Measurements from ENCODE around the gene MRPL23.

The MRPL23 gene

GRCh38 chr11:1916132-1916985 lies 30.8 kb upstream of the MRPL23 start:
- Mint-ChIP-seq H3K27me3 (ENCODE audit: low read depth) (no peaks in the 10 kb centered on the region), H3K36me3 (ENCODE audit: low read depth) (peaks cover 11% of the 10 kb centered on the region), H3K9me3 (no peaks in the 10 kb centered on the region), H3K27ac (peak overlapping the region in 2 of 3 experiments; percentile 75 to 88), H3K4me1 (peaks cover 44% of the 10 kb centered on the region), H3K4me3 (no peak overlapping the region)
- no peak for TF ChIP-seq CTCF (IDR thresholded peaks at IDR 0.05; ENCODE audit: unreplicated experiment in 3 of 3)

- Mint-ChIP-seq H3K9me3 (no peaks in the 10 kb centered on the region), H3K4me3 (no peak overlapping the region), H3K36me3 (ENCODE audit: low read depth) (peaks cover 11% of the 10 kb centered on the region), H3K27me3 (ENCODE audit: low read depth) (no peaks in the 10 kb centered on the region), H3K27ac (peak overlapping the region in 2 of 3 experiments; percentile 66 to 75), H3K4me1 (peaks cover 50% of the 10 kb centered on the region)
- TF ChIP-seq CTCF (IDR thresholded peaks at IDR 0.05; ENCODE audit: unreplicated experiment in 3 of 3) = no peak
Measured at GRCh38 chr11:1916986-1917522, 30.1 kb upstream of the MRPL23 start.

GRCh38 chr11:1917523-1918435 lies 29.4 kb upstream of the MRPL23 start:
- Mint-ChIP-seq H3K36me3 (ENCODE audit: low read depth) (peaks cover 11% of the 10 kb centered on the region), H3K4me3 (no peak overlapping the region), H3K27me3 (ENCODE audit: low read depth) (no peaks in the 10 kb centered on the region), H3K27ac (no peak overlapping the region), H3K4me1 (peaks cover 50% of the 10 kb centered on the region), H3K9me3 (no peaks in the 10 kb centered on the region)
- TF ChIP-seq CTCF (IDR thresholded peaks at IDR 0.05; ENCODE audit: unreplicated experiment in 3 of 3) = peak; percentile 27 to 36 (median 28)

- peaks cover 54% of the 10 kb centered on the region for H3K4me1 Mint-ChIP-seq
- no peaks in the 10 kb centered on the region for H3K27me3 Mint-ChIP-seq (ENCODE audit: low read depth)
- no peaks in the 10 kb centered on the region for H3K9me3 Mint-ChIP-seq
- H3K27ac Mint-ChIP-seq = peak overlapping the region in 2 of 3 experiments; percentile 46 to 69
- no peak for TF ChIP-seq CTCF (IDR thresholded peaks at IDR 0.05; ENCODE audit: unreplicated experiment in 3 of 3)
- H3K36me3 Mint-ChIP-seq (ENCODE audit: low read depth) = peaks cover 11% of the 10 kb centered on the region
- H3K4me3 Mint-ChIP-seq = no peak overlapping the region
Measured at GRCh38 chr11:1918436-1919315, 28.5 kb upstream of the MRPL23 start.

GRCh38 chr11:1919391-1920127 lies 27.6 kb upstream of the MRPL23 start, which contains the start of gene TNNT3:
TSS of gene TNNT3 (plus strand) at chr11:1919703. CDS start at chr11:1922875, 3,172 bp downstream.
- Mint-ChIP-seq H3K9me3 (no peaks in the 10 kb centered on the region), H3K4me3 (peak within 1 kb of the TSS; percentile 37 to 91 (median 87)), H3K4me1 (peaks cover 56% of the 10 kb centered on the region), H3K36me3 (ENCODE audit: low read depth) (peaks cover 7% of the 10 kb centered on the region), H3K27me3 (ENCODE audit: low read depth) (no peaks in the 10 kb centered on the region), H3K27ac (peak within 1 kb of the TSS; percentile 50 to 69 (median 66))
- no peak for TF ChIP-seq CTCF (IDR thresholded peaks at IDR 0.05; ENCODE audit: unreplicated experiment in 3 of 3)
